ENCODE data around the gene SH3RF3.

- TF ChIP-seq, protein P1, sequence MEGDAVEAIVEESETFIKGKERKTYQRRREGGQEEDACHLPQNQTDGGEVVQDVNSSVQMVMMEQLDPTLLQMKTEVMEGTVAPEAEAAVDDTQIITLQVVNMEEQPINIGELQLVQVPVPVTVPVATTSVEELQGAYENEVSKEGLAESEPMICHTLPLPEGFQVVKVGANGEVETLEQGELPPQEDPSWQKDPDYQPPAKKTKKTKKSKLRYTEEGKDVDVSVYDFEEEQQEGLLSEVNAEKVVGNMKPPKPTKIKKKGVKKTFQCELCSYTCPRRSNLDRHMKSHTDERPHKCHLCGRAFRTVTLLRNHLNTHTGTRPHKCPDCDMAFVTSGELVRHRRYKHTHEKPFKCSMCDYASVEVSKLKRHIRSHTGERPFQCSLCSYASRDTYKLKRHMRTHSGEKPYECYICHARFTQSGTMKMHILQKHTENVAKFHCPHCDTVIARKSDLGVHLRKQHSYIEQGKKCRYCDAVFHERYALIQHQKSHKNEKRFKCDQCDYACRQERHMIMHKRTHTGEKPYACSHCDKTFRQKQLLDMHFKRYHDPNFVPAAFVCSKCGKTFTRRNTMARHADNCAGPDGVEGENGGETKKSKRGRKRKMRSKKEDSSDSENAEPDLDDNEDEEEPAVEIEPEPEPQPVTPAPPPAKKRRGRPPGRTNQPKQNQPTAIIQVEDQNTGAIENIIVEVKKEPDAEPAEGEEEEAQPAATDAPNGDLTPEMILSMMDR (IDR thresholded peaks at IDR 0.05 in 4 of 5, conservative IDR thresholded peaks at IDR 0.05 in 1 of 5) = no peak
- TF ChIP-seq POLR2A (IDR thresholded peaks at IDR 0.05) = no peak
Observed at GRCh38 chr2:109301746-109302145, 172.7 kb downstream of the SH3RF3 start.
